Keratinocyte (primary cell): ENCODE data around the gene USP38.

Source experiments
- EZH2 ChIP-seq: IDR thresholded peaks from one replicate; pipeline ENCODE4 v1.6.1; 2012; ENCODE audit warnings: inconsistent platforms, mild to moderate bottlenecking, low read length, moderate library complexity
- TF ChIP-seq, protein P1 (sequence below), 3 experiments: IDR thresholded peaks in 1 of 3; conservative IDR thresholded peaks in 1 of 3; optimal IDR thresholded peaks in 1 of 3; 2 replicates in 2 of 3; 3 replicates in 1 of 3; pipeline versions ENCODE3 to v1.5.1; 2011; ENCODE audit warnings: low read length in 3 of 3, mild to moderate bottlenecking in 3 of 3, moderate library complexity in 2 of 3, control low read depth in 1 of 3, inconsistent platforms in 1 of 3; ENCODE audit not compliant: insufficient read depth in 2 of 3; ENCODE audit errors: extremely low read depth in 1 of 3

DNA sequence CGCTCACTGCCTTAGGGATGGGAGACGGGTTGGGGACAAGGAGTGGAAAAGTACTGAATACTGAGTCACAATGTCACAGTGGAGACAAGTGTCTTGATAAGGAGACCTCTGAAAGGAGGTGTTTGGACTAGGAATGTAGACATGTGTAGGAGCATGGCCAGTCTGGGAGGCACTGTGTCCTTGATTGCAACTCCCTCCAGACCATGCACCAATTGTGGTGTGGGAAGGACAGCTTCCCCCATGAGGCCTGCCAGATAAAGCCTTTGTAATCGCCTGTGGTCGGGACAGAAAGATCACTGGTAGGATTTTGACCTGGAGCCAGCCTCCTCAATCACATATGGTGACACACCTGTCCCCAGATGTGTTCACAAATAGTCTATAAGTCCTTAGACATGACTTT is 64.1 kb downstream of the USP38 start:
- TF ChIP-seq, protein P1, sequence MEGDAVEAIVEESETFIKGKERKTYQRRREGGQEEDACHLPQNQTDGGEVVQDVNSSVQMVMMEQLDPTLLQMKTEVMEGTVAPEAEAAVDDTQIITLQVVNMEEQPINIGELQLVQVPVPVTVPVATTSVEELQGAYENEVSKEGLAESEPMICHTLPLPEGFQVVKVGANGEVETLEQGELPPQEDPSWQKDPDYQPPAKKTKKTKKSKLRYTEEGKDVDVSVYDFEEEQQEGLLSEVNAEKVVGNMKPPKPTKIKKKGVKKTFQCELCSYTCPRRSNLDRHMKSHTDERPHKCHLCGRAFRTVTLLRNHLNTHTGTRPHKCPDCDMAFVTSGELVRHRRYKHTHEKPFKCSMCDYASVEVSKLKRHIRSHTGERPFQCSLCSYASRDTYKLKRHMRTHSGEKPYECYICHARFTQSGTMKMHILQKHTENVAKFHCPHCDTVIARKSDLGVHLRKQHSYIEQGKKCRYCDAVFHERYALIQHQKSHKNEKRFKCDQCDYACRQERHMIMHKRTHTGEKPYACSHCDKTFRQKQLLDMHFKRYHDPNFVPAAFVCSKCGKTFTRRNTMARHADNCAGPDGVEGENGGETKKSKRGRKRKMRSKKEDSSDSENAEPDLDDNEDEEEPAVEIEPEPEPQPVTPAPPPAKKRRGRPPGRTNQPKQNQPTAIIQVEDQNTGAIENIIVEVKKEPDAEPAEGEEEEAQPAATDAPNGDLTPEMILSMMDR (optimal IDR thresholded peaks at IDR 0.05 in 1 of 3, IDR thresholded peaks at IDR 0.05 in 1 of 3, conservative IDR thresholded peaks at IDR 0.05 in 1 of 3; ENCODE audit: extremely low read depth in 1 of 3, insufficient read depth in 2 of 3, low read length in 3 of 3): no peak
- TF ChIP-seq EZH2: no peak
